GM18498 (cell line): ENCODE results near the gene CRISPLD2.

ENCODE experiments used
- ATAC-seq: cut with Tn5 transposase; IDR thresholded peaks from one replicate; pipeline ENCODE4 v1.9.1; 2021; ENCODE audit warnings: mild to moderate bottlenecking, moderate library complexity; ENCODE audit not compliant: unreplicated experiment

Gene CRISPLD2

DNA sequence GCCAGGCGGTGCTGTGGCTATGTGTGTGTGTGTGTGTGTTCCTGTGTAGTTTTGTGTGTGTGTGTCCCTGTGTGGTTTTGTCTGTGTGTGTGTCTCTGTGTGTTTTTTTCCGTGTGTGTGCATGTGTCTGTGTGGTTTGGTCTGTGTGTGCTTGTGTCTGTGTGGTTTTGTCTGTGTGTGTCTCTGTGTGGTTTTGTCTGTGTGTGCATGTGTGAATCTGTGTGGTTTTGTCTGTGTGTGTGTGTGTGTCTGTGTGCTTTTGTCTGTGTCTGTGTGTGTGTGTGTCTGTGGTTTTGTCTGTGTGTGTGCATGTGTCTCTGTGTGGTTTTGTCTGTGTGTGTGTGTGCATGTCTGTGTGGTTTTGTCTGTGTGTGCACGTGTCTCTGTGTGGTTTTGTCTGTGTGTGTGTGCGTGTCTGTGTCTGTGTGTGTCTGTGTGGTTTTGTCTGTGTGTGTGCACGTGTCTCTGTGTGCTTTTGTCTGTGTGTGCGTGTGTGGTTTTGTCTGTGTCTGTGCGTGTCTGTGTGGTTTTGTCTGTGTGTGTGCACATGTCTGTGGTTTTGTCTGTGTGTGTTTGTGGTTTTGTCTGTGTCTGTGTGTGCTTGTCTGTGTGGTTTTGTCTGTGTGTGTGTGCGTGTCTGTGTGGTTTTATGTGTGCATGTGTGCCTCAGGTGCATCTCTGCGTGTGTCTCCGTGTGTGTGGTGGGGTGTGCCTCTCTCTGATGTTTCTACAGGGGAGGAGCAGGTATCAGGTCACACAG lies 129.2 kb downstream of the CRISPLD2 start:
- no peak for ATAC-seq

DNA sequence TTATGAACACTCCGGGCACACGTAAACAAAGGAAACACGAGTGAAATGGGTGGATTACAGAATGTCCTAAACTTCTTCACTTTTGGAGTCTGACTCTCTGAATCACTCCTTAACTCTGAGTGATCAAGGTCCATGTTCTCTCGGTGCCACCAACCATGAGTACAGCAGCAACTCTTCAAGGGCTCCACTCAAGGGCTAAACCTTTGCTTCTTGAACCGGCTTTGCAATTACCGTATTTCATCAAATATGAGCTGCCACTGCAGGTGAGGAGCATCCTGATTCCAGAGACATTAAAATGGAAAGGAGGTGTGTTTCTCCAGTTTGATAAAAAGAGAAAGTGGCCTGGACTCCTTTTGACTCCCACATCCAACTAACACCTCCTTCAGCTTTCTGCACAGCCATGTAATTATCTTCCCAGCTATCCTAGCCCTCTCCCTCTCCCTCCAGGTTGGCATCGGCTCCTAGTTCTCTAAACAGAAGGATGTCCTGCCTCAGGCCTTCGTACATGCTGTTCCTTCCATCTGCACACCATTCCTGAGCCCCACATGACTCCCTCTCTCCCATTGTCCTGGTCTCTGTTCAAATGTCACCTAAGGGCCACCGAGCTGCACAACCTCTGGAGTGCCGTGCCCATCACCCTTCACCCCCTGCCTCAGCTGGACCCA lies 130.1 kb downstream of the CRISPLD2 start:
- ATAC-seq: no peak

DNA sequence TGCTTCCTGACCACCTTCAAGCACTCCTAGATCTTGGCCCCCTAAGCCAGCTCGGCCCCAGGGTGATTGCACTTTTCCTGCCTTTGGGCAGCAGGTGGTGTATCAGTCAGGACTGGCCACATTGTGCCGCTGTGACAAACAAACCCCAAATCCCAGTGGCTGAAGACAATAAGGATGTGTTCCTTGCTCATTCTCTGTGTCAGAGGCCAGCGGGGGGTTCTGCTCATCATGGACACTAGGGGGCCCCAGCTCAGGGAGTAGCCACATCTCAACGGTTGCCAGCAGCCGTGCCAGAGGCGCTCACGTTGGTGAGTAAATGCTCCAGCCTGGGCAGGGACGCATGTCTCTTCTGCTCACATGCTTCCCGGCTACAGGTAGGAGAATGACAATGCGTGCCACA lies 131.1 kb downstream of the CRISPLD2 start:
- ATAC-seq: no peak

DNA sequence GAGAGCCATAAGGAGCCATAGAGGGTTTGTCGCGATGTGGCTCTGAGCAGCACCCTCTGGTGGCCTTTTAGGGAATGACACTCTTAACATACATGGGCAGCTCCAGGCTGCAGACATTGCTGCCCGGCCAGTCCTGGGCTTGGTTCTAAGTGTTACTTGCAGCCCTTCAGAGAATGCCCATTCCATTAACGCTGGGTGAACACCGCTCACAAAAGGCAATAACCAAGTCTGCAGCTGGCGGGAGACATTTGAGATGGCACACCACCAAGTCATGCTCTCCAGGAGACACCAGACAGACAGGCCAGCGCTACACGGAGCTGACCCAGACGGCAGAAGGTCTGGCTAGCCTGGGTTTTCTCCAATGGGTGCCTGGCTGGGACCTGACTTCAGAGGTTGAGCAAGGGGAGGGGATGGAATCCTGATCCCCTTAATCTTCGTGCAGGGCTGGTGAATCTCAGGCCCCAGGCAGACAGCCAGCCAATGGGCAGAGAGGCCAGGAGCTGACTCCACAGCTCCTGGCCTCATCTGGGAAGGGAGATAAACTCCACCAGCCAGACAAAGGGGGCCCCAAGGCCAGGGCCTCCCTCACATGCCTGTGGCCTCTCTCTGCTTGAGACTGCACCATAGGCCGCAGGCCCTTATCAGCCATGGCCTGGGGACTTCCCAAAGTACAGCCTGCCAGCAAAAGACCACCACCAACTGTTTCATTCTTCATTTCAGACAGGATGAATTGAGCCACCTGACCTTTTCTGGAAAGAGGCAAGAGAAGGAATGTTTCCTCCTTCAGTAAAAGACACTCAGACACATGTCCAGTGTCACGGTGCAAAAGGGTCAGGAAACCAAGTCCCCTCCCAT lies 132.8 kb downstream of the CRISPLD2 start:
- peak; percentile 62 for ATAC-seq

DNA sequence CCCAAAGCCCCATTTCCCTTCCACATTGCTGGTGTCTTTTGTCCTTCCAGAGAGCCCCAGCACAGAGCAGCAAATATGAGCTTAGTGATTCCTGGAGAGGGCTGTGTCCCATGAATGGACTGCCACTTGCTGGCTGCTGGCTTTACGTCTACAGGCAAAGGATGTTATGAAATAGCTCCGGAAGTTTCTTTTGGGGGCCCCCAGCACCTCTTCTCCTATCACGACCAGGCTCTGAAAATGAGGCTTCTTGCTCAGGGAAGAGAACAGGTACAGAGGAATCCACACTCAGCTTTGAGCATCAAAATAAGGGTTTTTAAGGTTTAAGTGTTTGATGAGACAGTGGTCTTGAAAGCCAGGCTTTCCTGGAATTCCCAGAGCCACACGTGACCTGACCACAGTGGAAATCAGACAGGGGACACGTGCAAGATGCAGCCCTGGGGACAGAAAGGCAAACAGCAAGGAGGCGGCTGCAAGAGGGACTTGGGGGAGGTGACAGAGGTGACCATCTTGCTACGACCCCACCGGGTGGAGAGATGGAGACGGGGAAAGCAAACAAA lies 133.5 kb downstream of the CRISPLD2 start:
- no peak for ATAC-seq

GRCh38 chr16:84955427-84955826 lies 135.6 kb downstream of the CRISPLD2 start:
- ATAC-seq: no peak

GRCh38 chr16:84957192-84957591 lies 137.4 kb downstream of the CRISPLD2 start:
- no peak for ATAC-seq

GRCh38 chr16:84957792-84958191 lies 138.0 kb downstream of the CRISPLD2 start:
- no peak for ATAC-seq
